Right atrium auricular region (tissue), 2 donors: ENCODE measurements around the gene MOV10. TPM values are rescaled to one million over a fixed set of nuclear protein-coding genes. Genes with fewer than 3 reads are reported as not detected.
A peak's percentile ranks its signal among the peaks of the same experiment; 100 is the strongest.

Experiments
- DNase-seq: peaks from one replicate; pipeline ENCODE4 v3.0.0-alpha.2; 2019; ENCODE audit warnings: low spot score
- H3K27ac ChIP-seq, 2 donors: fragments of 200-600 bp; sonication (generic); 1 replicate in 1 of 2; 2 replicates in 1 of 2; pipeline ENCODE4 v1.5.1; 2016 to 2019
- H3K27me3 ChIP-seq, 2 donors: fragments of 200-600 bp; sonication (generic); one replicate each; pipeline versions ENCODE4 v1.5.1 to v1.6.0; 2017 to 2019
- H3K36me3 ChIP-seq: fragments of 200-600 bp; sonication (generic); one replicate; pipeline ENCODE4 v1.5.1; 2016
- H3K4me1 ChIP-seq, 2 donors: fragments of 200-600 bp; sonication (generic); one replicate each; pipeline versions ENCODE4 v1.5.1 to v1.6.0; 2017 to 2019
- H3K4me3 ChIP-seq, 2 donors: fragments of 200-600 bp; sonication (generic); 1 replicate in 1 of 2; 2 replicates in 1 of 2; pipeline ENCODE4 v1.5.1; 2017 to 2019; ENCODE audit warnings: mild to moderate bottlenecking in 1 of 2, moderate library complexity in 1 of 2
- H3K9me3 ChIP-seq, 2 donors: fragments of 200-600 bp; sonication (generic); one replicate each; pipeline ENCODE4 v1.5.1; 2019
- CTCF ChIP-seq, 2 donors: fragments of 200-600 bp; sonication (generic); IDR thresholded peaks; one replicate each; pipeline ENCODE4 v1.5.1; 2019; ENCODE audit warnings: antibody characterized with exemption in 2 of 2
- total RNA-seq, 2 donors: library from RNA; depleted of rRNA; stranded (reverse); fragments of >200 nt; gene quantifications; one replicate each; pipeline ENCODE4 v1.1.0, GENCODE V29; 2016

Gene MOV10
- total RNA-seq, 2 donors from 2014 or later: 10.5 to 11.4 TPM

GRCh38 chr1:112689196-112689841 is 14.9 kb downstream of the MOV10 start:
- no peak for TF ChIP-seq CTCF (IDR thresholded peaks at IDR 0.05)
- Histone ChIP-seq H3K36me3 (peaks cover 48% of the 10 kb centered on the region), H3K4me3 (no peak overlapping the region), H3K27ac (peak overlapping the region in 1 of 2 donors; percentile 39), H3K9me3 (no peaks in the 10 kb centered on the region), H3K27me3 (no peaks in the 10 kb centered on the region), H3K4me1 (no peaks in the 10 kb centered on the region)
- peak; percentile 44 for DNase-seq

- no peaks in the 10 kb centered on the region for H3K27me3 ChIP-seq
- no peak overlapping the region for H3K27ac ChIP-seq
- H3K36me3 ChIP-seq: peaks cover 54% of the 10 kb centered on the region
- peak; percentile 40 for DNase-seq
- H3K9me3 ChIP-seq: no peaks in the 10 kb centered on the region
- no peak overlapping the region for H3K4me3 ChIP-seq
- H3K4me1 ChIP-seq: no peaks in the 10 kb centered on the region
- TF ChIP-seq CTCF (IDR thresholded peaks at IDR 0.05): no peak
These were observed 15.4 kb downstream of the MOV10 start for GRCh38 chr1:112689842-112690237.

- DNase-seq: peak; percentile 40
- TF ChIP-seq CTCF (IDR thresholded peaks at IDR 0.05): no peak
- H3K9me3 ChIP-seq: no peaks in the 10 kb centered on the region
- no peak overlapping the region for H3K27ac ChIP-seq
- H3K36me3 ChIP-seq: peaks cover 73% of the 10 kb centered on the region
- H3K4me3 ChIP-seq: no peak overlapping the region
- peaks cover 0 to 3% of the 10 kb centered on the region in 2 donors for H3K4me1 ChIP-seq
- no peaks in the 10 kb centered on the region for H3K27me3 ChIP-seq
These were observed 18.2 kb downstream of the MOV10 start for GRCh38 chr1:112692681-112693080.

GRCh38 chr1:112693821-112694220 is 19.4 kb downstream of the MOV10 start:
- peak; percentile 36 for DNase-seq
- no peaks in the 10 kb centered on the region for H3K27me3 ChIP-seq
- no peak overlapping the region for H3K4me3 ChIP-seq
- peaks cover 73% of the 10 kb centered on the region for H3K36me3 ChIP-seq
- peaks cover 0 to 14% of the 10 kb centered on the region in 2 donors for H3K4me1 ChIP-seq
- H3K9me3 ChIP-seq: no peaks in the 10 kb centered on the region
- no peak for TF ChIP-seq CTCF (IDR thresholded peaks at IDR 0.05)
- no peak overlapping the region for H3K27ac ChIP-seq

- H3K27me3 ChIP-seq: no peaks in the 10 kb centered on the region
- H3K4me1 ChIP-seq: peaks cover 0 to 21% of the 10 kb centered on the region in 2 donors
- H3K27ac ChIP-seq: no peak overlapping the region
- no peak for TF ChIP-seq CTCF (IDR thresholded peaks at IDR 0.05)
- peaks cover 71% of the 10 kb centered on the region for H3K36me3 ChIP-seq
- no peak for DNase-seq
- no peaks in the 10 kb centered on the region for H3K9me3 ChIP-seq
- no peak overlapping the region for H3K4me3 ChIP-seq
These were observed 20.0 kb downstream of the MOV10 start for GRCh38 chr1:112694363-112694929.
